ENCODE results near the gene SLC4A1AP. TPM values are rescaled to one million over a fixed set of nuclear protein-coding genes. Genes with fewer than 3 reads are reported as not detected.

The SLC4A1AP gene
- total and polyA plus RNA-seq, 9 of the 15 experiments (the other 6 are each of a cell fraction or from before 2014, with no cell fraction given), result 8.1 to 40.5 (median 35.3) TPM

GRCh38 chr2:27723372-27724144, 59.9 kb downstream of the SLC4A1AP start:
- ATAC-seq, result peak; percentile 92
- Histone ChIP-seq H3K79me2 (ENCODE audit: control insufficient read depth, insufficient read depth, low read length) (no peaks in the 10 kb centered on the region), H3K9ac (ENCODE audit: insufficient read depth in 1 of 2, low read depth in 2 of 2, low read length in 2 of 2) (peak overlapping the region in 1 of 2 experiments; percentile 65; a peak in 1 of 4 replicates), H3K4me1 (replicated peaks in 1 of 2; ENCODE audit: control insufficient read depth in 2 of 2, insufficient read depth in 2 of 2, low read length in 2 of 2) (peaks cover 0 to 4% of the 10 kb centered on the region in 2 experiments; a peak in 2 of 5 replicates), H3K36me3 (ENCODE audit: control insufficient read depth, insufficient read depth, low read length) (no peaks in the 10 kb centered on the region), H4K20me1 (replicated peaks; ENCODE audit: control insufficient read depth, insufficient read depth, low read length) (0 out of 2 replicates have a peak, but pooled peaks cover 4% of the 10 kb centered on the region), H3K27ac (ENCODE audit: extremely low read depth, low read depth, low read length) (no peak overlapping the region), H3K9me1 (ENCODE audit: control insufficient read depth, insufficient read depth, low read length) (no peaks in the 10 kb centered on the region), H3K9me3 (replicated peaks; ENCODE audit: control insufficient read depth, insufficient read depth, low read depth, low read length) (no peaks in the 10 kb centered on the region), H3K4me3 (no peak overlapping the region), H2AFZ (ENCODE audit: low read depth, low read length) (peak overlapping the region; percentile 43; the same call in 1 of the 2 replicates), H3K27me3 (ENCODE audit: control insufficient read depth in 2 of 2, insufficient read depth in 2 of 2, low read length in 2 of 2) (peaks cover 5 to 11% of the 10 kb centered on the region in 2 experiments; a peak in 2 of 5 replicates), H3K4me2 (ENCODE audit: insufficient read depth, low read length) (no peak overlapping the region)
- 15% methylated on average over 11 of the region's 11 CpGs for WGBS (ENCODE audit: insufficient coverage, low coverage, missing lambda C conversion rate)
- POLR2A ChIA-PET, result interaction anchor here (0.6 to 1.1 kb wide), 4 partner anchors 20 to 995 kb away, joined by 3 read pairs; no protein-coding TSS in a partner anchor
- CTCF ChIA-PET (ENCODE audit: low intra/inter-chr PET ratio), result interaction anchor here (0.6 to 1.4 kb wide), 2 partner anchors 29 to 729 kb away, joined by 3 to 5 read pairs; no protein-coding TSS in a partner anchor
- BruUV-seq (replicated peaks), result no TSS peak
- peak; percentile 94 for FAIRE-seq
- in situ Hi-C loops (cut with MboI), result no loop called here
- DNase-seq (ENCODE audit: extremely low read depth in 1 of 4, low spot score in 3 of 4), result peak; percentile 65 to 67 (median 66)
- intact Hi-C loops (cut with micrococcal nuclease), result loop anchor here (1.0 to 10.0 kb wide), 2 partner anchors 30 to 671 kb away; partner anchors contain the start of gene FOSL2
- TF ChIP-seq ZNF785 (CRISPR knock-in tag; IDR thresholded peaks at IDR 0.05), result no peak
- TF ChIP-seq MAZ (CRISPR knock-in tag; conservative IDR thresholded peaks at IDR 0.05 in 1 of 2, IDR thresholded peaks at IDR 0.05 in 1 of 2), result 0 out of 4 replicates have a peak, but pooled peaks of 1 of the 2 experiments have one; percentile 17
- TF ChIP-seq HOMEZ (CRISPR knock-in tag; IDR thresholded peaks at IDR 0.05), result no peak
- peak; percentile 62; the same call in 1 of the 2 replicates for TF ChIP-seq XRCC5 (IDR thresholded peaks at IDR 0.05; ENCODE audit: low read depth, low read length)
- peak; percentile 2; the same call in 1 of the 2 replicates for TF ChIP-seq USF1 (CRISPR knock-in tag; IDR thresholded peaks at IDR 0.05)
- no peak for TF ChIP-seq ZNF217 (CRISPR knock-in tag; IDR thresholded peaks at IDR 0.05)
- peak in 1 of 2 experiments; percentile 38; a peak in 1 of 4 replicates for TF ChIP-seq RCOR1 (IDR thresholded peaks at IDR 0.05; ENCODE audit: borderline replicate concordance in 1 of 2, low read depth in 2 of 2, low read length in 2 of 2)
- TF ChIP-seq HDAC6 (IDR thresholded peaks at IDR 0.05; ENCODE audit: low read depth, low read length), result no peak
- no peak for TF ChIP-seq NKRF (IDR thresholded peaks at IDR 0.05; ENCODE audit: borderline replicate concordance)
- TF ChIP-seq CTCF (IDR thresholded peaks at IDR 0.05 in 2 of 3, conservative IDR thresholded peaks at IDR 0.05 in 1 of 3; ENCODE audit: insufficient read depth in 2 of 3, low read depth in 1 of 3, low read length in 3 of 3), result peak; percentile 71 to 82 (median 80)
